CMK (cell line): ENCODE measurements around the gene HIC1.

ENCODE experiments used
- DNase-seq: peaks from one replicate; pipeline ENCODE4 v3.0.0-alpha.2; 2010; ENCODE audit warnings: low read depth

The HIC1 gene

DNA sequence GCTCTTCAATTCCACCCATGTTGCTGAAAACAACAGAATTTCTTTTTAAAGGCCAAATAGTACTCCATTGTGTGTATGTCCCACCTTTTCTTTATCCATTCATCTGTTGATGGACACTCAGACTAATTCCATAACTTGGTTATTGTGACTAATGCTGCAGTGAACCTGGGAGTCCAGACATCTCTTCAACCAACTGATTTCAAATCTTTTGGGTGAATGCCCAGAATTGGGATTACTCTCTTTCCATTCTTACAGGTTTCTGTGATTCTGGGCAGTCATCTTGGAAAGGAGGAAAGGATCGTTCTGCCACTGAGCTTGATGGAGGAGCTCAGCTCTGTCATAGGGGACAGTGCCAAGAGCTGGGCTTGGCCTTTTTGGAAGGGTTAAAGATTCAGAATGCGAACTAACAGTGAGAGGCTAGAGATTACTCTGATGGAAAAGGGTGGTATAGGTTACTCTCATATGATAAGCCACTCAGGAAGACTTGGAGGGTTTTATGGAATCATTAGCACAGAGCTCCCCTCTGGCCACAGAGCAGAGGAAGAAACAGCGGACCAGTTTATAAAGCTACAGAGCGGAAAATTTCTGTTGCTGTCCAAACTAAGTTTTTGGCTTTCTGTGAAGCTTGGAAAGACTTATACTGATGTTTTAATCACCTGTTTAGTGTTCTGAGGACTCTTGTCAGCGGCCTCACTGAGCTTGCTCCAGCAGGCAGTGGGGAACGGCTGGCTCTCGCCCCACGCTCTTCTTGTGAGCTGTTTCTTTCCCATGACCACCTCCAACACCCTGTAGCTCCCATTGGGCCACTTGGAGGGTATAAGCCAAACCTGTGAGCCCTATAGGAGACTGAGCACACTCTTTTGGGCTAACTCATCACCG, 48.3 kb downstream of the HIC1 start:
- DNase-seq: no peak

DNA sequence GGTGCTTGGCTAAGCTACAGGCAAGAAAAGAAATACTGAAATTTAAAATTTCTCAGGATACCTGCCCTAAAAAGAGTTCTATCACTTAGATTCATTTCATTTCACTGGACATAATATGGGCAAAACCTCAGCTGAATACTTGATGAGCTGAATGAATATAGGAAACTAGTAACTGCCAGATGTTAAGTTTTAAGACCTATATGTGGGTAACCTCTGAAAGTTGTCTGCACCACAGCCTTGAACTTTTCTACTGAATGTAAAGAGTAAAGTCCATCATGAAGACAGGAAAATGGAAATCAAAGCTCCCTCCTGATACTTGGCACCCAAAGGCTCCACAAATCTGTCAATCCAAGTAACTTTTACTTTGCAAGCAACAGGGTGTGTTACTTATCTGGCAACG, 50.8 kb downstream of the HIC1 start:
- no peak for DNase-seq

DNA sequence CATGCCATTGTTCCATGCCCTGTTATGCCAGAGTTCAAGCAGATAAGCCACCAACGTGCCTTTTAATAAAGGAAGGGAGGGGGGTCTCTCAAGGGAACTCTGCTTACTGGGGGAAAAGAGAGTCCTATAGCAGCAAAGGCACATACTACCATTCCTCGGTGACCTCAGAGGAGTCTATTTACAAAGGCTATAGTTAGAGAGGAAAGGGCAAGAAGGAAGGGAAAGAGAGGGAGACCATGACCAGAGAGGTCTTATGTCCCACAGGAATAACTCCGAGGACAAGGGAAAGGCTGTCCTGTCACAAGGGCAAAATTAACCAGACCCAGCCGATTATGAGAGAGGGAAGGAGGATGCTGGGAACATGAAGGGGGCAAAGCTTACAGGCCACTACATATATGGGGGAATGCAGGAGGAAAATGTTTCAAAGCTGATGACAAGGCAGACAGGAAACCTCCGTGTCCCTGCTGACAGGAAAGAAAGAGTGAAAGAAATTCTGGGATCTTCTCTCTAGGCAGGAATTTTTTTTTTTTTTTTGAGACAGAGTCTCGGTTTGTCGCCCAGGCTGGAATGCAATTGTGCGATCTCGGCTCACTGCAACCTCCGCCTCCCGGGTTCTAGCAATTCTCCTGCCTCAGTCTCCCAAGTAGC, 51.5 kb downstream of the HIC1 start:
- no peak for DNase-seq

- DNase-seq: no peak
Observed at GRCh38 chr17:2107050-2107449, 52.1 kb downstream of the HIC1 start.

DNA sequence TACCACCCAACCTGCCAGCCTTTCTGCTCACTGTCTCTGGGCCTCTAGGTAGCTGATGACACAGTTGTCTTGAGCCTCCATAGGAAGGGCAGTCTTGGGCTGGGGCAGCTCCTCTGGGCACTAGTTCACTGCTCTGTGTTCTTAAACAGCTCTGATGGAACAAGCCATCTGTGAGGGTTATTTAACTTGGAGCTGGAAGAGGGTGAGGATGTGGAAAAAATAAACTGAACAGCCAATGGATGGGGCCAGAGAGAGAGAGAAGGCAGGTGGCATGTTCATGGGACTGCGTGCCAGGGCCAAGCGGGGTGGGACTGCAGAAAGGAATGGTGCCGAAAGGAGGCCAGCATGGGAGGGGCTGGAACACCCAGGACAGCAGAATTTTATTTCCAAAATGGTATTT, 52.6 kb downstream of the HIC1 start:
- DNase-seq: no peak

DNA sequence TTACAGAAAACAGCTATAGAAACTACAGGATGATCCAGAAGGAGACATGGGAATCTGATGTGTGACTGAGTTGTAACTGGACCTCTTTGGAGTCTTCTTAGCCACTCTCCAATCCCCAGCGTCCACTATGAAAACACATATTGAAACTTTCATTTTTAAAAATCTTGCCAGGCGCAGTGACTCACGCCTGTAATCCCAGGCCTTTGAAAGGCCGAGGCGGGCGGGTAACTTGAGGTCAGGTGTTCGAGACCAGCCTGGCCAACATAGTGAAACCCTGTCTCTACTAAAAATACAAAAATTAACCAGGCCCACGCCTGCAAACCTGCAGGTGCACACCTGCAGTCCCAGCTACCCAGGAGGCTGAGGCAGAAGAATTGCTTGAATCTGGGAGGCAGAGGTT, 53.3 kb downstream of the HIC1 start:
- no peak for DNase-seq

DNA sequence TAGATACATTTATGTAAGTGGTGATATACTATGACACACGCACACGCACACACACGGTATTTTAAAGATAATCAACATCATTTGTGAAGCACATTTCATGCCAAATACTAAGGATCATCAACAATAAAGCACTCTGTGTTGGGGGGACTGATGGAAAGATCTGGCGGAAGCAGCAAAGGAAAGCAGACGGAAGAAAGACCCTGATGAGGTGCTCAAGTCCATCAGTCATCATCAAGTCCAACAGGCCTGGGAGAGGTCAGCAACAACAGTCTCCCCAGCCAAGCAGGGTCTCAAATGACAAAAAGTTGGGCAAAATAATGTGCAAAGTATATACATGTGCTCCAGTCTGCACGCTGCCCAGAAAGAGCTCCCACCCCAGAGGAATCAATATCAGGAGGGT, 55.5 kb downstream of the HIC1 start:
- no peak for DNase-seq

GRCh38 chr17:2111691-2112090, 56.8 kb downstream of the HIC1 start:
- DNase-seq: no peak
